Measurements from ENCODE around the gene KDM4C.

Gene KDM4C

GRCh38 chr9:7095058-7095457, 337.3 kb downstream of the KDM4C start:
- Histone ChIP-seq H3K27ac (no peak overlapping the region), H3K4me3 (no peak overlapping the region)
- no peak for TF ChIP-seq CTCF (IDR thresholded peaks at IDR 0.05)
- DNase-seq (ENCODE audit: low spot score), result no peak

GRCh38 chr9:7097040-7097715, 339.4 kb downstream of the KDM4C start:
- no peak overlapping the region for H3K4me3 ChIP-seq
- no peak overlapping the region for H3K27ac ChIP-seq
- DNase-seq (ENCODE audit: low spot score), result no peak
- TF ChIP-seq CTCF (IDR thresholded peaks at IDR 0.05), result no peak

- no peak overlapping the region for H3K4me3 ChIP-seq
- DNase-seq (ENCODE audit: low spot score), result no peak
- TF ChIP-seq CTCF (IDR thresholded peaks at IDR 0.05), result no peak
- no peak overlapping the region for H3K27ac ChIP-seq
These were observed 340.3 kb downstream of the KDM4C start for GRCh38 chr9:7097785-7098752.

- DNase-seq (ENCODE audit: low spot score), result no peak
- no peak for TF ChIP-seq CTCF (IDR thresholded peaks at IDR 0.05)
- Histone ChIP-seq H3K4me3 (no peak overlapping the region), H3K27ac (no peak overlapping the region)
These were observed 345.6 kb downstream of the KDM4C start for GRCh38 chr9:7103367-7103766.

- no peak overlapping the region for H3K27ac ChIP-seq
- TF ChIP-seq CTCF (IDR thresholded peaks at IDR 0.05), result no peak
- no peak for DNase-seq (ENCODE audit: low spot score)
- no peak overlapping the region for H3K4me3 ChIP-seq
These were observed 346.0 kb downstream of the KDM4C start for GRCh38 chr9:7103771-7104170.

- no peak overlapping the region for H3K27ac ChIP-seq
- no peak for TF ChIP-seq CTCF (IDR thresholded peaks at IDR 0.05)
- no peak overlapping the region for H3K4me3 ChIP-seq
- DNase-seq (ENCODE audit: low spot score), result no peak
These were observed 346.9 kb downstream of the KDM4C start for GRCh38 chr9:7104625-7105024.

Data from coronary artery (tissue), 2 donors.